NOMO-1 (cell line): ENCODE results near the gene MYOT.

Experiments
- DNase-seq, 2 experiments: peaks; one replicate each; lab custom pipeline; 2025; ENCODE audit not compliant: unreplicated experiment in 2 of 2; lab: John Stamatoyannopoulos, UW

MYOT gene, protein sequence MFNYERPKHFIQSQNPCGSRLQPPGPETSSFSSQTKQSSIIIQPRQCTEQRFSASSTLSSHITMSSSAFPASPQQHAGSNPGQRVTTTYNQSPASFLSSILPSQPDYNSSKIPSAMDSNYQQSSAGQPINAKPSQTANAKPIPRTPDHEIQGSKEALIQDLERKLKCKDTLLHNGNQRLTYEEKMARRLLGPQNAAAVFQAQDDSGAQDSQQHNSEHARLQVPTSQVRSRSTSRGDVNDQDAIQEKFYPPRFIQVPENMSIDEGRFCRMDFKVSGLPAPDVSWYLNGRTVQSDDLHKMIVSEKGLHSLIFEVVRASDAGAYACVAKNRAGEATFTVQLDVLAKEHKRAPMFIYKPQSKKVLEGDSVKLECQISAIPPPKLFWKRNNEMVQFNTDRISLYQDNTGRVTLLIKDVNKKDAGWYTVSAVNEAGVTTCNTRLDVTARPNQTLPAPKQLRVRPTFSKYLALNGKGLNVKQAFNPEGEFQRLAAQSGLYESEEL

GRCh38 chr5:137867664-137868063 lies at the start of gene MYOT:
Gene MYOT, plus strand, starts transcription at chr5:137867860. Its CDS starts 2,792 bp downstream, at chr5:137870652.
- no peak for DNase-seq

DNA sequence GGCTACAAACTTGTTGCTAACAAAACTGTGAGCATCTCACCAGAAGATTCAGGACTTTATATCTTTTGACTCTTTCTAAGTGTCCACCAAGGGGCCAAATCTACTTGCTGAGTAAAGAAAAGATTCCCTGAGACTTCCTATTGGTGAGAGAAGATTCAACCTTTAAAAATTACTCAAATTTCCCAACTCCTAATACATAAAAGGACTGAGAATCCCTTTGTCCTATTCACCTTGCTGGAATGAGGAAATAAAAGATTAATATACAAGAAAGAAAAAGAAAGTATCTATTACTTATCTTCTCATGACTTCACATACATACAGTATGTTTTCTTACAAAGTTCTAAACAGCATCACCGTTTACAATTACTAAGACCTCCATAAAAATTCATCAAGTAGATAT lies 47.9 kb upstream of the MYOT start:
- no peak for DNase-seq

- peak; percentile 6 to 66 for DNase-seq
Observed at GRCh38 chr5:137822158-137822764, 45.4 kb upstream of the MYOT start.

- DNase-seq, result no peak
Observed at GRCh38 chr5:137822984-137823383, 44.7 kb upstream of the MYOT start.

- DNase-seq, result no peak
Observed at GRCh38 chr5:137825165-137825564, 42.5 kb upstream of the MYOT start.

DNA sequence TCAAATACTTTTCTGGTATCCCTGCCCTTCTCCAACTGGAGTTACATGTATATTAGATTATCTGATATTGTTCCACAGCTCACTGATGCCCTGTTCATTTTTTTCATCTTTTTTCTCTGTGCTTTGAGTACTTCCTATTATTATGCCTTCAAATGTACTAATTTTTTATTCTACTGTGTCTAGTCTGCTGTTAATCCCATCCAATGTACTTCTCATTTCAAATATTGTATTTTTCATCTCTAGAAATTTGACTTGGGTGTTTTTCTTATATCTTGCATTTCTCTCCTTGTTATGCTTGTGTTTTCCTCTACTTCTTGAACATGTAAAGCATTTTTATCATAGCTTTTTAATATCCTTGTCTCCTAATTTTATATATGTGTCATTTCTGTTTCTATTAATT lies 41.6 kb upstream of the MYOT start:
- DNase-seq, result no peak

DNA sequence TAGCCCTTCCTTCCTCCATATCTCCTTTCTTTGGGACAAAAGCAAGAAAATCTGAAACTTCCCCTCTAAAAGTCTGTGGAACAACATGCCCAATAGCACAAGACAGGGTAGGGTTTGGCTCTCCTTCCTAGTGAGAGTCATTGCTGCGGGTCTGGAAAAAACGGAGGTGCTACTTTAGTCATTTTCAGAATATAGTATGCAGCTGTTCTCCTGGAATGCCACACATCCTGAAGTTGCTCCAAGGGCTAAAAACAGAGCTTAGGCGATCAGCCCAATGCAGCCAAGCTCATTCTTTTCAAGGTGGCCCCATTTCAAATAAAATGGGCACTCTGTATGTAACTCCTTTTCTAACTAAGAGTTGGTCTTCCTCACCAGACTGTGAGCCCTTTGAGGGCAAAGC lies 39.5 kb upstream of the MYOT start:
- no peak for DNase-seq

DNA sequence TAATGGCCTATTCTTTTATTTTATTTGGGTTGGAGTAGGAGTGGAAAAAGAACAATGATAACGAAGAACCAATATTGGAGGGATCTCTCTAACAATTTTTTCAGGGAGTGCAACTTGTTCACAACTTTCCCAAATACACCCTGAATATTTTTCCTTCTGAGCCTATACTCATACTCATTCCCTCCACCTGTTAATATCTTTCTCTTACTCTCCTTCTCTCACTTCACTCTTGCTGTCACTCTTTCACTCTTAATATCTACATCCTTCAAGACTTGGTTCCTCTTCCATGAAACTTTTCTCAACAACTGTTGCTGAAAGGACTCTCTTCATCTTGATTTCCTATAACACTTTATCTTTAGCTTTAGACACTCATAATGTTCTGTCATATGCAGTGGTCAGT lies 39.0 kb upstream of the MYOT start:
- no peak for DNase-seq

- no peak for DNase-seq
Observed at GRCh38 chr5:137831105-137831504, 36.6 kb upstream of the MYOT start.

GRCh38 chr5:137831526-137831925 lies 36.1 kb upstream of the MYOT start:
- DNase-seq, result no peak

GRCh38 chr5:137832416-137832815 lies 35.2 kb upstream of the MYOT start:
- DNase-seq, result no peak

DNA sequence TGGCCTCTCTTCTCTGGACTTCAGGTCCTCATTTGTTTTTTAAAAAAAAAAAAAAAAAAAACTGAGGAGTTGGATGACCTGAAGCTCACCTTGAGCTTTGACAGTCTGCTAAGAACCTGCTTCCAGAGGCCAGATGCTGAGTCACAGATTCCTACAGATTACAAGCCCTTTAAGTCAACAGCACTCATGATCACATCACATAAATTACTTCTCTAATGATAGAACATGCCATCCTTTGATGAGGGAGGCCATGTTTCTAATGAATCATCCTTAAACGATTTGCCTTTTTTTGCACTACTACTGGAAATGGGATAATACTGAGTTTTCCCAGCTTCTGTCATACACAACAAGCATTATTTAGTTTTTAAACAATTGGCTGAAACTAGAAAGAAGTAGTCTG lies 34.2 kb upstream of the MYOT start:
- DNase-seq, result no peak

DNA sequence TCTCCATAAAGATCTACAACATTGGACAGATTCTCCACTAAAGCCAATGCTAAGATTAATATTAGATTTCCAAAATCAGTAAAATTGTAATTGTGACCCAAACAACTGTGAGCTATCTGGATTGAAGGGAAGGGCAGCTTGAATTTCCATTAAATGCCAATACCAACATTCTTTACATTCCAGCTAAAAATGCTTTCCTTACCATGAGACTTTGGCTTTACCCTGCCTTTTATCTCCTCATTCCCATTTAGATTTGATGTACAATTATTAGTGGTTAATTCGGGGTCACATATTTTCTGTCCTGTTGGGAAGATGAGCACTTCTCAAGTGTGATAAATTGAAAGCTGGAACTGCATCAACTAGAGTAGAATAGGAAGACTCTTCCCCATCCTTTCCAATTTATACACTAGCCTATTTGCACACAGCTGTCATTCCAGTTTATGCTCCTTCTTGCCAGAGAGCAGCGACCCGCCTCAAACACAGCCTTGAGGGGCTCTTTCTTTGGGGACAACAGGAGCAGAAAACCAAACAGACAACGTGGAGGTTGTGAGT lies 33.1 kb upstream of the MYOT start:
- DNase-seq, result no peak

DNA sequence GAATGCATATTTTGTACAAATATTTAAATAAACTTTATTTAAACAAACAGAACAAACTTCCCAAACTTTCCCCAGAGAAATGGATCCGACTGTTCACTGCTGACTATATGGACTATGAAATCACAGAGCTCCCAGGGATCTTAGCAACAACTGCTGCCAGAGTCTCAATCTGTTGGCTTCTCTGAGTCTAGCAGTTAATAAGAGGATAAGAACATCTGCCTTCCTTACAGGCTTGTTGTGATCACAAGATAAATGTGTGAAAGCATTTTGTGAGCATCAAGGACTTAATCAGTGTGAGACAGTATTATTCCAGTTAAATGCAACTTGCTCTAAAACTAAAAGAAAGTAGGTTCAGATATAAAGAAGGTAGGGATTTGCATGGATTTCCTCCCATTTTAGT lies 31.4 kb upstream of the MYOT start:
- no peak for DNase-seq

DNA sequence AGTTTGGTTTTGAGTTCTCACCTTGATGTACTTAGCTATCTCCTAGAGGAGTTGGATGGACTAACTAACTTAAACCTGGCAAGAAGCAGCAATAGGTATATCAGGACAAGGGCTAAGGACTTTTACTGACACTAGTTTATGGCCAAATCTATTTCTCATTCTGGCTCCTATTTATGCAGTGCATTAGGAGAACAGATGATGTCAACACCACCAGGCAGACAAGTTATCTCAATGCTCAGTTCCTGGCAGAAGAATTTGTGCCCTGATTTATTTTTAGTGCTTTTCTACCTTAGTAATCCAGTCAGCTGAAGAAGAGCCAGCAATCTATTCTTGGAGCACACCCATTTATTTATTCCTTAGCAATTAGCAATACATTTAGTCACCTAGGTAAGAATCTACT lies 30.7 kb upstream of the MYOT start:
- no peak for DNase-seq

DNA sequence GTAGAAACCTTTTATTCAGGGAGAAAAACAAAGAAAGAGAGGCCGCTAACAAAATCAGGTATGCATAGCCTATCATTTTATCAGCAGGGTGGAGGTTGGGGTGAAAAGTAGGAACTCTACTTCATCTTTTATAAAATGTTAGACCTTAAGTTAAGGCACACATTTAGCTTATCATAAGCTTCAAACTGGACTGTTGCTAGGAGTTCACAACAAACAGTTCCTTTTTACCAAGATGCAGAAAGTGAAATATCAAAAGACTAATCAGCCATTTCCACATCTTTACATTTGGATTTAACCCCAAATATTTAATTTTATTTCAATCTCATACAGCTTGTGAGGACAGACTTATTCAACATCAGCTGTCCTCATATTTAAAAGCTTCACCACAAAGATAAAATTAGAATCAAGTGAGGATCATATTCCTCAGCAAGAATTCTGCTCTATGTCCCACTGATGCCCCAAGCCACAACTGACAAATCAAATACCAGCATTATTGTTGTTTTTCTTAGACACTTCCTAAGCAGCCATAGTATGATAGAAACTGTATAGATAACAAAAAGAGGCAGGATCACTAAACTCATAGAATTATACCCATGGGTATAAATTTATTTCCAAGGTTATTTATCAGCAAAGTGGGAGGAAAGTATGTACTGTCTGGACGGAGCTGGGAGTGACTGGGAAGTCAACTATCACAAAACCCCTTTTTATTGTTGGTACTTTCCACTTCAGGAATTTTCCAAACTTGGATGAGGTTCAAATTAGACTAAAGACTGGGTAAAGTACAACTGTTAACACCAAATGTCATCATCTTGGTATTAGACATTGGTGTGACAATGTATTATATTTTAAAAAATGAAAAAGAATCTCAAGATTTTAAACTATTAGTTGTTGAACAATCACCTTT lies 29.9 kb upstream of the MYOT start:
- DNase-seq, result no peak

- DNase-seq, result no peak
Observed at GRCh38 chr5:137838976-137839375, 28.7 kb upstream of the MYOT start.

- DNase-seq, result peak in 1 of 2 experiments; percentile 47
Observed at GRCh38 chr5:137842296-137842695, 25.4 kb upstream of the MYOT start.

DNA sequence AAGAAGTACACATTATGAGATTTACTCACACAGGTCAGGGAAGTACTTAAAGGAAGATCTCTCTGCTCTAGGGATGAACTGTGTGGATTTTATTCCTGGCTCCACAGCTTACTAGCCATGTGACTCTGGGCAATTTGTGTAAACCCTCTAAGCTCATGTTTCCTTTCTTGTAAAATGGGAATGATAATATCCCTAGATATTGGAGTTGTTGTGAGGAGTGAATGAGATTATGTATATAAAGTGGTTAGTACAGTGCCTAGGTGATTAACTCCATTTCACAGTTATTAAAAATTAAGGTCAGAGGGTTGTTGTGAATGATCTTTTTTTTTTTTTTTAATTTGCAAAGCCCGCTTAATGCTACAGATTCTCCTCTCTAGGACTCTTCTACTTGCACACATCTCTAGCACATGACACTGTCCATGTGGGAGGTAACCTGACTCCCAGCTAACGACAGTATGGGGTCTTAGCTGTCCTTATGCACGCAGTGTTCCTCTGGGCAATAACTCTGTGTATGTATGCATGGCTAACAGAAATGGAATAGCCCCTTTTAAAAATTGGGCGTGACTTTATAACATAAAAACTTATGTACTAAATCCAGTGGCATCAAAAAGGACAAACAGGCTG lies 23.9 kb upstream of the MYOT start:
- DNase-seq, result no peak

DNA sequence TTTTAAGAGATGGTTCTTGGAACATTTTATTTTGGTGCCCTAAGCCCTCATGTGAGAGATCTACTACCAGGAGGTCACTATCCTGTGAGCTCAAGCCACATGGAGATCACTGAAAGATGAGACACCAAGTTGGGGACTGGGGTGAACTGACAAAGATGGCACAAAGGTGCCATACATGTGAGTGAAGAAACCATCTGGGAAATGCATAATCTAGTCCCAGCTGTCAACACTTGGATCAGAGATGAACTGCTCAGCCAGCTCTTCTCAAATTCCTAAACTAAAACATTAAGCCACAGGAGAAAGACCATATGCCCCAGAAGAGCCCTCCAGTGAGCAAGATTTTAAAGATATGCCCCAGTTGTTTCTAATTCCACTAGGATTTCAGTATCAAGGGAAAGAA lies 22.2 kb upstream of the MYOT start:
- no peak for DNase-seq

GRCh38 chr5:137847687-137848086 lies 20.0 kb upstream of the MYOT start:
- DNase-seq, result no peak
